ENCODE measurements around the gene MRPL40. TPM values are rescaled to one million over a fixed set of nuclear protein-coding genes. Genes with fewer than 3 reads are reported as not detected.

Gene MRPL40
- total RNA-seq, 3 donors from 2014 or later, result 25.3 to 36.0 (median 31.8) TPM

DNA sequence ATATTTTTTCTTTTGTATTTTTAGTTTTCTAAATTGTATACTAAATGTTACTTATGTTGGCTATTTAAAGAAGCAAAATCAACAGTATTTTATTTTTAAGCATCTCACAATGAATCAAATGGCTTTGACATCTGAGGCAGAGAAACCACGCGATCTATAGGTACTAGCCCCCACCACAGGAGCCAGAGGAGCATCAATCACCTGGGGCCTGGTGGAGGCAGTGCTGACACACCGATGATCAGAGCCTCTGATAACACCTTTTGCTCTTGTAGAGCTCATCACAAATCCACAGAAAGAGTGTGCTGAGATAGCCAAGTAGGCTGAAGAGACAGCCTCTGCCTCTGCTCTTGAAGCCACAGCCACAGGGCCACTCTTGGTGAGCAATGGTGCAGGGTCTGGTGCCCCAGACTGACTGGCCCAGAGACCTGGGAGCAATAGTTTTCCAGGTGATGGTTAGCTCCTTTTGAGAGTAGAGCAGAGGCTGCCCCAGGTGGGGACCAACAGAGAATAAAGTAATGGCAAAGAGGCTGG is 26.0 kb upstream of the MRPL40 start:
- H3K36me3 ChIP-seq, result no peaks in the 10 kb centered on the region
- intact Hi-C loops (cut with DNase I; ENCODE audit: low total_unique reads), result no loop called here
- TF ChIP-seq POLR2AphosphoS5 (IDR thresholded peaks at IDR 0.05), result no peak
- TF ChIP-seq POLR2A (IDR thresholded peaks at IDR 0.05), result no peak
- TF ChIP-seq, protein P1, sequence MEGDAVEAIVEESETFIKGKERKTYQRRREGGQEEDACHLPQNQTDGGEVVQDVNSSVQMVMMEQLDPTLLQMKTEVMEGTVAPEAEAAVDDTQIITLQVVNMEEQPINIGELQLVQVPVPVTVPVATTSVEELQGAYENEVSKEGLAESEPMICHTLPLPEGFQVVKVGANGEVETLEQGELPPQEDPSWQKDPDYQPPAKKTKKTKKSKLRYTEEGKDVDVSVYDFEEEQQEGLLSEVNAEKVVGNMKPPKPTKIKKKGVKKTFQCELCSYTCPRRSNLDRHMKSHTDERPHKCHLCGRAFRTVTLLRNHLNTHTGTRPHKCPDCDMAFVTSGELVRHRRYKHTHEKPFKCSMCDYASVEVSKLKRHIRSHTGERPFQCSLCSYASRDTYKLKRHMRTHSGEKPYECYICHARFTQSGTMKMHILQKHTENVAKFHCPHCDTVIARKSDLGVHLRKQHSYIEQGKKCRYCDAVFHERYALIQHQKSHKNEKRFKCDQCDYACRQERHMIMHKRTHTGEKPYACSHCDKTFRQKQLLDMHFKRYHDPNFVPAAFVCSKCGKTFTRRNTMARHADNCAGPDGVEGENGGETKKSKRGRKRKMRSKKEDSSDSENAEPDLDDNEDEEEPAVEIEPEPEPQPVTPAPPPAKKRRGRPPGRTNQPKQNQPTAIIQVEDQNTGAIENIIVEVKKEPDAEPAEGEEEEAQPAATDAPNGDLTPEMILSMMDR (IDR thresholded peaks at IDR 0.05), result no peak
- no peaks in the 10 kb centered on the region for H3K9me3 ChIP-seq
- no peak overlapping the region for H3K4me3 ChIP-seq
- H3K27ac ChIP-seq, result no peak overlapping the region
- no peaks in the 10 kb centered on the region for H3K4me1 ChIP-seq
- DNase-seq (ENCODE audit: low spot score in 2 of 2), result no peak
- no peaks in the 10 kb centered on the region for H3K27me3 ChIP-seq

DNA sequence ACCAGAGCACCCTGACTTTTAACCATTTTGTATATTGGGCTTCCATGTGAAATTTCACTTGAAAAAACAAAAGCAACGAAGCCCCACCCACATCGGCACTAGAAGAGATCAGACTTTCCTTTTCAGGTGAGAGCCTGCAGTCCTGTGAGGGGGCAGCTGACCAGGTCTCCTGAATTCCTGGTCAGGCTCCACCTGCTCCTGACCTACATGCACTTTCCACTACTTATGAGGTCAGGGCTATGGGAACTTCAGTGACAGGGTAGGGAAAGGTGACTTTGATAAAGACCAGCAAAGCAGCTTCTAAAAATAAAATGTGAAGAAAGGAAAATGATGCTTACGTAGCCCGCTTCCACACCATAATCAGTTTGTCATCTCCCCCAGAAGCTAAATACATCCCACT is 25.5 kb upstream of the MRPL40 start:
- H3K9me3 ChIP-seq, result no peaks in the 10 kb centered on the region
- TF ChIP-seq POLR2A (IDR thresholded peaks at IDR 0.05) (no peak), POLR2AphosphoS5 (IDR thresholded peaks at IDR 0.05) (no peak)
- TF ChIP-seq, protein P1 (IDR thresholded peaks at IDR 0.05), result no peak
- no peak for DNase-seq (ENCODE audit: low spot score in 2 of 2)
- no peaks in the 10 kb centered on the region for H3K36me3 ChIP-seq
- H3K27me3 ChIP-seq, result no peaks in the 10 kb centered on the region
- H3K4me1 ChIP-seq, result no peaks in the 10 kb centered on the region
- intact Hi-C loops (cut with DNase I; ENCODE audit: low total_unique reads), result no loop called here
- no peak overlapping the region for H3K27ac ChIP-seq
- no peak overlapping the region for H3K4me3 ChIP-seq

DNA sequence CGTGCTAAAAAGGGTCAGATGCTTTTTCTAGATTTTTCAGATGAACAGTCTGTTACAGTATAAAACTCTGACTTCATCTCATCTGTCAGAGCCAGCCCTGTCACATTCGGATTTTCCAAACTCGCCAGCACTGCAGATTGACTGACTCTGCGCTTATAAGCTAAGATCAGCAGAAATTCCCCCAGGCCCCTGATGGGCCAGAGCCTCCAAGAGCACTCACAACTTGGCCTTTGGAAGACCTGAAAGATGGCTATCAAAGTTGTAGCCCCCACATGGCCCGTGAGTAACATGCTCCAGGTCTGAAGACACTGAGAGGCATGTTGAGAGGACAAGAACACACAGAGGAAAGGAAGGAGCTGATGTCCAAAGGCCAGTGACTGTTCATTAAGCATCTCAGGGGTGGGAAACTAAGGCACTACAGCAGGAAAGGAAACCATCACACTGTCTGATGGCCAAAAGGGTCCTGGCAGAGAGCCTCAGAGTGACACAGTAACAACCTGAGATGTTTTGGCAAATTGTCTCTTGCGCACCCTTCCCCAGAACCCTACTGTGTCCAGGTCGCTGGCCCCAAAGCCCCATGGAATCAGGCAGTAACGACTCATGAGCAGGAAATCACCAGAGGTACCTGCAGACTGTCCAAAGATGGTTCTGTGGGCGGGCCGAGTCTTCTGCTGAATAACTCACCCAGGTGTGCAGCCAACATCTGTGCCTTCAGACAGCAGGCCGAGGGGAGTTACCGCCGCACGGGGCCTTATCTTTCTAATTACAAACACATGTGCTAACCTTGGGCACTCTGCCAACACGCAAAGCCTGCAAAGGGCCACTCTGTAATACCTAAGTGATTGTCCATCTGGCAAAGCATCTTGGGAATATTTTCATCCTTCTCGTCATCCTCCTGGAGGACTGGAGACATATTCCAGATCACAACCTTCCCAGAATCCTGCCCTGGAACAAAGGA is 24.4 kb upstream of the MRPL40 start:
- Histone ChIP-seq H3K36me3 (no peaks in the 10 kb centered on the region), H3K4me1 (no peaks in the 10 kb centered on the region), H3K9me3 (no peaks in the 10 kb centered on the region), H3K4me3 (no peak overlapping the region), H3K27ac (no peak overlapping the region), H3K27me3 (no peaks in the 10 kb centered on the region)
- intact Hi-C loops (cut with DNase I; ENCODE audit: low total_unique reads), result no loop called here
- no peak for DNase-seq (ENCODE audit: low spot score in 2 of 2)
- no peak for TF ChIP-seq POLR2A (IDR thresholded peaks at IDR 0.05)
- TF ChIP-seq POLR2AphosphoS5 (IDR thresholded peaks at IDR 0.05), result no peak
- TF ChIP-seq, protein P1 (IDR thresholded peaks at IDR 0.05), result no peak

DNA sequence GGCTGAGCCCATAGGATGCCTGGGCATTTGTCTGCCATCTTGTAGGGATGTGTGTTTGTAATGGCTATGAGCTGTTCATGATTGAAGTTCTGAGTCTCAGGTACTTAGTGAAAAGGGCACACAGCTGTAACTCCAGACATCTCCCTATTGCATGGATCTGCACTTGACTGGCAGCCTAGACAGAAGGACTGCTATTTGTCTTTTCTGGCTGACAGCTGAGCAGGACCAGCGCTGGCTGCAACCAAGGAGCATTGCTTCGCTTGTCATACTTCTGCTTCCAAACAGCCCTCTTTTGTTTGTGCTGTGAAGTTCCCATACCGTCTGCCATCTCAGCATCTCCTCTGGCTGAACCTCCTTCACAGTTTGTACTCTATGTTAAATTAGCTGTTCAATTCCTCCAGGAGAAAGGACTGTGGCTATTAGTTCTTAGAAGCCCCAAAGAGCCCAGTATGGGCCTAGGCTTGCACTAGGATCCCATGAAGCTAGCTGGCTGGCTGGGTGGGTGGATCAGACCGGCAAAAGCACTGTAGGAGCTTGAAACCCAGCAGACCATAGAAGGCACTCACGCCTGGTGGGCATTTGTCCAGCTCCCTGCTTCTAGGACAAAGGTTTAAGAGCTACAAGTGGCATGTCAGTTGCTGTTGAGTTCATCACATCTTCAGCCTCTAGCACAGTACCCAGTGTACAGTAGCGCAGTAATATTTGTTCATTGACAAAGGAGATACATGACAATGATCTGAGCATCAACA is 21.2 kb upstream of the MRPL40 start:
- intact Hi-C loops (cut with DNase I; ENCODE audit: low total_unique reads), result loop anchor here (2.0 kb wide), 1 partner anchor 32 kb away; no protein-coding TSS in a partner anchor
- Histone ChIP-seq H3K9me3 (no peaks in the 10 kb centered on the region), H3K27me3 (no peaks in the 10 kb centered on the region), H3K4me3 (no peak overlapping the region), H3K36me3 (no peaks in the 10 kb centered on the region), H3K27ac (no peak overlapping the region), H3K4me1 (no peaks in the 10 kb centered on the region)
- no peak for DNase-seq (ENCODE audit: low spot score in 2 of 2)
- no peak for TF ChIP-seq POLR2AphosphoS5 (IDR thresholded peaks at IDR 0.05)
- TF ChIP-seq, protein P1 (IDR thresholded peaks at IDR 0.05), result no peak
- no peak for TF ChIP-seq POLR2A (IDR thresholded peaks at IDR 0.05)

Data from breast epithelium (tissue), 4 donors.